IPS-NIHi7 (cell line): ENCODE results near the gene COG7.
A peak's percentile ranks its signal among the peaks of the same experiment; 100 is the strongest.

Experiments used
- DNase-seq: peaks from one replicate; pipeline ENCODE4 v3.0.0; 2012; ENCODE audit warnings: mixed read lengths; ENCODE audit errors: extremely low spot score

Gene COG7

GRCh38 chr16:23359092-23359760, 93.8 kb downstream of the COG7 start:
- no peak for DNase-seq

DNA sequence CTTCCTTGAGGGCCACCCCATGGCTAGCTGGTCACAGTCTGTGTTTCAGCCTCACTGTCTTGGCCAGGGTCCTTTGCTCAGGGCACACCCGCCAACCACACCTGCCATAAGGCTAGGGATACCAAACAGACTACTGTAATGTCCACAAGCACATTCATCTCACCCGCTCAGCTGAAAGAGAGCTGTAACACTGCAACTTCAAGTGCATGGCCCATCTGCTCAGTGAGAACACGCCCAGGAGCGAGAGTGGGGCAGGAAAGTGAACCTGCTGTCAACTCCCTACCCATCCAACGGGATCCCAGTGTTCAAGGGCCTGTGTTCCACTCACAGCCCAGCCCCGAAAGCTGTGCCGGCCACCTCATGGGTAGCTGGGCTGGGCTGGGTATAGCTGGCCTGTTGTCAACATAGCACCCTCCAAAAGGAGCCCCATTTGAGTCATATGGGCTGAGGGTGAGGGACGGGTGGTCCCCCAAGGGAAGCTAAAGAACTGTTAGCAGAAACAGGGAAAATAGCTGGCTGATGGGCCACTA, 95.2 kb downstream of the COG7 start:
- DNase-seq: no peak

- no peak for DNase-seq
These were observed 96.0 kb downstream of the COG7 start for GRCh38 chr16:23356941-23357340.

- no peak for DNase-seq
These were observed 97.8 kb downstream of the COG7 start for GRCh38 chr16:23355106-23355670.

DNA sequence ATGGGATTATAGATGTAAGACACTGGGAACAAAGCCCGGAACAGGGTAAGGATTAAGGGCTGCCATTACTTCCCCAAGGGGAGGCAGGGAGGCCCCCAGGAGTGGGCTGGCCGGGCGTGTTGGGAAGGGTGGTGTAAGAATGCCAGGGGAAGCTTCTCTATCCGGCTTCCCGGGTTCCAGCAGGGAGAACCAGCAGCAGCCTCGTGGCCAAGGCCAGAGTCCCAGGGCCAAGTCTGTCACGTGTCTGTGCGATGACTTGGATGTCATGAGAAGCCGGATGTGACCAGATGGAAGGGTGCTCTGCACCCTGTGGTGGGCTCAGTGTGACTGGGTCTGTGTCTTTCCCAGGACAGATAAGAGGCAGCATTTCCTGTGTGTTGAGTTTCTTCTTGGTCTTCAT, 98.7 kb downstream of the COG7 start:
- no peak for DNase-seq

DNA sequence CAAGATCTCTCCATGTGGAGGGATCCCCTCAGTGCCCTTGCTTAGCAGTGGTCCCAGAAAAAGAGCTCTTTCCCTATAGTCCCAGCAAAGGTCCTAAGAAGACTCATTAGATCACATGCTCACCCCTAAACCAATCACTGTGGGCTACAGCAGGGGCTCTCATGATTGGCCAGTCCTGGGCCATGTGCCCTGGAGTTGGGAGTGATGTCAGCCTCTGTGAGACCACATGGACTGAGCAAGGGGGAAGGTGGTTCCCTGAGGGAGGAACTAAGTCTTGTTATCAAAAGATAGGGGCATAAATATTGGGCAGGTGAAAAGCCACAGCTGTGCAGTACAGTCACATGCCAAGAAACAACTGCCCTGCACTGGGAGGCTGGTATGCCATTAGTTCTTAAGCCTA, 99.5 kb downstream of the COG7 start:
- DNase-seq: no peak

DNA sequence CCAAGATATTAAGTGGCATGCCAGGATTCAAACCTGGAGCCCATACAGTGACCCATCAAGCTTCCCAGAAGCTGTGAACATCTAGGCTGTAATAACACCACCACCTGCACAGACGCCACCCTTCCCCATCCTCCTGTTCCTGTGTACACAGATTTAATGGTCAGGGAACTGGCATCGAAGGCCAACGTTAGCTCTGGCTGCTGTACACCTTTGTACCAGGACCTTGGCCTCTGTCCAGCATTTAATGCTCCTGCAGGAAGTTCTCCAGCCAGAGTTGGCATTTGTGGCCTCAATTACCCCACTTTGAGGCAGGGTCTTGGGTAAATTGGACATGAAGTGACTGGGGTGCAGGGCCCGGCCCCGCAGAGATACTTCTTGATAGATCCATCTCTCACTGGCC, 101.6 kb downstream of the COG7 start:
- no peak for DNase-seq

- peak; percentile 79 for DNase-seq
These were observed 104.2 kb downstream of the COG7 start for GRCh38 chr16:23348579-23349469.

DNA sequence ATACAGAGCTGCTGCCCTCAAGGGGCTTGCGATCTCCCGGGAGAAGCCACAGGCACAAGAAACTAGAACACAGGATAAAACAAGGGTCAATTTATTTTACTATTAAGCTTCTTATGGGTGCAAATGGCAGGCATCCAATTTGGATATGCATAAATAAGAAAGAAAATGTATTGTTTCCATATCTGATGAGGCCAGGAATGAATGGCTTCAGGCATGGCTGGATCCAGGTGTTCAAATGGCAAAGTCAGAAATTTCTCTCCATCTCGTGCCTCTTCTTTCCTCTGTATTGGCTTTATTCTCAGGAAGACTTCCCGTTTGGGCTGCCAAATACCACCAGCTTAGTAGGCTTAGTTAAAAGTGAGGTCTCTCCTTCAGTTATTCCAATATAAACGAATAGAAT, 107.8 kb downstream of the COG7 start:
- DNase-seq: no peak

- DNase-seq: no peak
These were observed 109.1 kb downstream of the COG7 start for GRCh38 chr16:23343643-23344612.

DNA sequence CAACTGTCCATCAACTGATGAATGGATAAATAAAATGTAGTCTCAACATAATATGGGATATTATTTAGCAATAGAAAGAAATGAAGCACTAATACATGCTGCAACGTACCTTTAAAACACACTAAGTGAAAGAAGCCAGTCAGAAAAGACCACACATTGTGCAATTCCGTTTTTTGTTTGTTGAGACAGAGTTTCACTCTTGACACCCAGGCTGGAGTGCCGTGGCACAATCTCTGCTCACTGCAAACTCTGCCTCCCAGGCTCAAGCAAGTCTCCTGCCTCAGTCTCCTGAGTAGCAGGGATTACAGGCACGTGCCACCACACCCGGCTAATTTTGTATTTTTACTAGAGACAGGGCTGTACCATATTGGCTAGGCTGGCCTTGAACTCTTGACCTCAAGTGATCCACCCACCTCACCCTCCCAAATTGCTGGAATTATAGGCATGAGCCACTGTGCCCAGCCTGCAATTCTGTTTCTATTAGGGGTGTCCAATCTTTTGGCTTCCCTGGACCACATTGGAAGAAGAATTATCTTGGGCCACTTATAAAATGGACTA, 110.8 kb downstream of the COG7 start:
- DNase-seq: no peak

DNA sequence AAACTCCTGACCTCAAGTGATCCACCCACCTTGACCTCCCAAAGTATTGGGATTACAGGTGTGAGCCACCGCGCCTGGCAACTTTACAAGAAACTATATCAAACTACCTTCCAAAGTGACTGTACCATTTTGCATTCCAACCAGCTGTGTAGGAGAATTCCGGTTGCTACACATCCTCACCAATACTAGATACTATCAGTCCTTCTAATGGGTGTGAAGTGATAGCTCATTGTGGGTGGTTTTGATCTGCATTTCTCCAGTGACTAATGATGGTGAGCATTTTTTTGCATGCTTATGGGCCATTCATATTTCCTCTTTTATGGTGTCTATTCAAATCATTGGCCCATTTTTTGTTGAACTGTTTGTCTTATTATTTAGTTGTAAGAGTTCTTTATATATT, 113.2 kb downstream of the COG7 start:
- DNase-seq: no peak
